Fibroblast of pulmonary artery (primary cell): ENCODE measurements around the gene OGT.

Source experiments
- DNase-seq: peaks from one replicate; pipeline ENCODE4 v3.0.0-alpha.2; 2010; ENCODE audit warnings: low read depth
- H3K4me3 ChIP-seq: replicated peaks from 2 replicates; pipeline ENCODE4 v1.5.1; 2011; ENCODE audit warnings: low read depth, mild to moderate bottlenecking, control low read depth, low read length, moderate library complexity
- TF ChIP-seq, protein P1 (sequence below): IDR thresholded peaks from 2 replicates; pipeline ENCODE4 v1.5.1; 2011; ENCODE audit warnings: mild to moderate bottlenecking, control low read depth, low read length, inconsistent platforms; ENCODE audit errors: missing control alignments

The OGT gene

GRCh38 chrX:71573590-71573989 lies 40.7 kb downstream of the OGT start:
- no peak overlapping the region for H3K4me3 ChIP-seq
- TF ChIP-seq, protein P1, sequence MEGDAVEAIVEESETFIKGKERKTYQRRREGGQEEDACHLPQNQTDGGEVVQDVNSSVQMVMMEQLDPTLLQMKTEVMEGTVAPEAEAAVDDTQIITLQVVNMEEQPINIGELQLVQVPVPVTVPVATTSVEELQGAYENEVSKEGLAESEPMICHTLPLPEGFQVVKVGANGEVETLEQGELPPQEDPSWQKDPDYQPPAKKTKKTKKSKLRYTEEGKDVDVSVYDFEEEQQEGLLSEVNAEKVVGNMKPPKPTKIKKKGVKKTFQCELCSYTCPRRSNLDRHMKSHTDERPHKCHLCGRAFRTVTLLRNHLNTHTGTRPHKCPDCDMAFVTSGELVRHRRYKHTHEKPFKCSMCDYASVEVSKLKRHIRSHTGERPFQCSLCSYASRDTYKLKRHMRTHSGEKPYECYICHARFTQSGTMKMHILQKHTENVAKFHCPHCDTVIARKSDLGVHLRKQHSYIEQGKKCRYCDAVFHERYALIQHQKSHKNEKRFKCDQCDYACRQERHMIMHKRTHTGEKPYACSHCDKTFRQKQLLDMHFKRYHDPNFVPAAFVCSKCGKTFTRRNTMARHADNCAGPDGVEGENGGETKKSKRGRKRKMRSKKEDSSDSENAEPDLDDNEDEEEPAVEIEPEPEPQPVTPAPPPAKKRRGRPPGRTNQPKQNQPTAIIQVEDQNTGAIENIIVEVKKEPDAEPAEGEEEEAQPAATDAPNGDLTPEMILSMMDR: no peak

DNA sequence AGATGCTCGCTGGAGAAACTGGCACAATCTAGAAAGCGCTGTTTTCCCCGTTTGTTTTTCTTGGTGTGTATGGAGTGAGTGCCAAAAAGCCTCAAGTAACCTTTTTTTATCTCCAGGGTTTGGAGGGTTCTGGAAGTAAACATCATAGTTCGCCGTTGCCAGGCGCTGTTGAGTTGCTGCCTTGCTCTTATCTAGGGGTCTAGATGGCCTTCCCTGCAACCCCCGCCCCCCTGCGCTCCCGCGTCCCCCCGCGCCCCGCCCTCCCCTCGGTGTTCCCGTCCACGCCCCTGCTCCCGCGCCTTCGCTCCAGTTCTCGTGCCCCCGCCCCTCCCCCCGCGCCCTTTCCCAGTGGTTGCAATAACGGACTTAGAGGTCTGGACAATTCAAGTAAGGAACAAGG lies 44.8 kb downstream of the OGT start:
- no peak for DNase-seq
- TF ChIP-seq, protein P1: no peak
- H3K4me3 ChIP-seq: no peak overlapping the region

More at GRCh38 chrX:71573590-71573989, 40.7 kb downstream of the OGT start:
- no peak for DNase-seq

- no peak for DNase-seq
- TF ChIP-seq, protein P1: no peak
- no peak within 1 kb of the TSS for H3K4me3 ChIP-seq
Measured at GRCh38 chrX:71578253-71579135, 45.6 kb downstream of the OGT start, which contains the start of gene GCNA. GCNA (plus strand) TSS chrX:71578437; CDS start chrX:71580822, 2,385 bp downstream.

GRCh38 chrX:71579136-71579989 lies 46.5 kb downstream of the OGT start:
- DNase-seq: no peak
- TF ChIP-seq, protein P1: no peak
- H3K4me3 ChIP-seq: no peak overlapping the region

DNA sequence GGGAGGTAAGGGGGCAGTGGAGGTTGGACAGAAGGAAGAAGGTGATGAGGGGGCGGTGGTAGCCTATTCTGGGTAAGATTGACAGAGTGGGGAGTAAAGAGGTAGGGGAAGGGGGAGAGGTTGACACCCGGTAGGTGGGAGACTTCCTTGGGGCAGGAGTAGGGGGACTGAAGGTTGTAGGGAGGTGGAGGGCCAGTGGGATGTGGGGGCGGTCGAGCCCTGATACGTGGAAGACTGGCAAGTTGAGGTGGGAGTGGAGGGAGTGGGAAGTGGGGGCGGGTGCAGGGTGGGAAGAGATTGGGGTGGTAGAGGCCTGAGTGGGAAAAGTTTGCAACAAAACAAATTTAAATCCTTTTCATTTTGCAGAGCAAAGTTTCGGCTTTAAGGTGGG lies 47.1 kb downstream of the OGT start:
- no peak for DNase-seq
- no peak overlapping the region for H3K4me3 ChIP-seq
- TF ChIP-seq, protein P1: no peak

- TF ChIP-seq, protein P1: no peak
- no peak for DNase-seq
Measured at GRCh38 chrX:71581210-71581609, 48.3 kb downstream of the OGT start.

More at GRCh38 chrX:71581210-71581609, 48.3 kb downstream of the OGT start:
- H3K4me3 ChIP-seq: no peak overlapping the region
